Stimulated activated CD8-positive, alpha-beta memory T cell treated with anti-CD3 and anti-CD28 coated beads, Interleukin-7, amount 100 ng/mL, for 4 hours (primary cell): ENCODE measurements around the gene BBS5.
A peak's percentile ranks its signal among the peaks of the same experiment; 100 is the strongest.
"Not testable (repeated sequence)": the region's sequence is repeated elsewhere in the genome, so short reads cannot be mapped to it uniquely, and the experiment has no call there.

ENCODE experiments used
- DNase-seq, 2 donors: peaks; one replicate each; pipeline ENCODE4 v3.0.0-alpha.2; 2020; ENCODE audit warnings: low read depth in 2 of 2

BBS5 gene

GRCh38 chr2:169479257-169480078 is at the start of gene BBS5:
TSS of gene BBS5 (plus strand) at chr2:169479494. CDS start at chr2:169479554, 60 bp downstream.
- peak; percentile 33 to 63 for DNase-seq

- DNase-seq, result not testable (repeated sequence)
These were observed 47.5 kb upstream of the BBS5 start for GRCh38 chr2:169431772-169432171.

GRCh38 chr2:169434236-169434635 is 45.1 kb upstream of the BBS5 start:
- DNase-seq, result not testable (repeated sequence)

GRCh38 chr2:169438466-169439072 is 40.7 kb upstream of the BBS5 start:
- DNase-seq, result no peak

GRCh38 chr2:169439900-169440299 is 39.4 kb upstream of the BBS5 start:
- no peak for DNase-seq

DNA sequence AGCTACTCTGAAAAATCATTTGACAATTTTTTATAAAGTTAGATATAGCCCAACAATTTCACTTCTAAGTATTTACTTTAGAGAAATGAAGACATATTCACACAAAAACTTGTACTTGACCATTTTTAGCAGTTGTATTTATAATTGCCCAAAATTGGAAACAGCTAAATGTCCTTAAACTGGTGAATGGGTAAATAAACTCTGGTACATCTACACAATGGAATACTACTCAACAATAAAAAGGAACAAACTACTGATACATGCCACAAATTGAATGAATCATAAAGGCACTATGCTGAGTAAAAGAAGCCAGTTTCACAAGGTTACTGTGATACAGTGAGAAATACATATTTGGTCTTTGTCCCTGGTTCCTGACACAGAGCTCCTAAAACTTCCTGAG is 32.8 kb upstream of the BBS5 start:
- DNase-seq, result no peak

GRCh38 chr2:169448316-169448715 is 31.0 kb upstream of the BBS5 start:
- no peak for DNase-seq

DNA sequence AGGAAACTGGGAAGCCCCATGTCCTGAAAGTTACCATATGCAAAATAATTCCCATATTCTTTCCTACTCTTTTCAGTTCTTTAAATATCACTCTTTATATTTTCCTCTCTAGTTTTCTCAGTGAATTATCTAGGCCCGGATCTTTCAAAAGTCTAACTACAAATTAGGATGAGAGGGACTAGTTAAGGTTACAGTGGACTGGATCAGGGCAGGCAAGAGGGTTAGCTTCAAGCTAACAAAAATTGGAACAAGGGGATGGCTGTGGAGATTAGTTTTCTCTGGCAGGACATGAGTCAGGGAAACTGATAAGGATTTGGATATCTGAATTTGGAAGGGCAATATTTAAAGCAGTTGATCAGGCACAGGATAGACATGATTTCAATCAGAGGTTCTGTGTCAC is 30.4 kb upstream of the BBS5 start:
- no peak for DNase-seq

- no peak for DNase-seq
These were observed 27.2 kb upstream of the BBS5 start for GRCh38 chr2:169452080-169452479.

DNA sequence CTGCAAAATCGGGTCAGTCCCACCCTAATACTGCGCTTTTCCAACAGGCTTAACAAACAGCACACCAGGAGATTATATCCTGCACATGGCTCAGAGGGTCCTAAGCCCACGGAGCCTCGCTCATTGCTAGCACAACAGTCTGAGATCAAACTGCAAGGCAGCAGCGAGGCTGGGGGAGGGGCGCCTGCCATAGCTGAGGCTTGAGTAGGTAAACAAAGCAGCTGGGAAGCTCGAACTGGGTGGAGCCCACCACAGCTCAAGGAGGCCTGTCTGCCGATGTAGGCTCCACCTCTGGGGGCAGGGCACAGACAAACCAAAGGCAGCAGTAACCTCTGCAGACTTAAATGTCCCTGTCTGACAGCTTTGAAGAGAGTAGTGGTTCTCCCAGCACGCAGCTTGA is 26.2 kb upstream of the BBS5 start:
- not testable (repeated sequence) for DNase-seq

DNA sequence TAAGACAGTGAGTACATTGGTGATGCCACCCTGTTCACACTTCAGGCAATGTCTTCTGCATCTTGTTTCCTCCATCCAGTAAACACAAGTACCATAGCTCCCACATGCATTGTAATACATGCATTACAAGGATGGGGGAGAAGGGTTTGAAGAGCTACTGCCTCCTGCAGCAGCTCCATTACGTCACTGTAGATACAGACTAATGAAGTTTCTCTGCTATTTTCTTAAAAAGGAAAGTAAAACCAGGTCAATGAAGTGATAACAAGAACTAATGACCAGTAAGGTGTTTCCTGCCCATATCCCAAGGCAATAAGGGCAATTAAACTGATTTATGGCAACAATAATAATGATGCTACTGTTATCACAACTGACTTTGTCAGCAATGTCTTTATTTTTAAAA is 18.2 kb upstream of the BBS5 start:
- DNase-seq, result no peak

GRCh38 chr2:169462896-169463695 is 16.2 kb upstream of the BBS5 start:
- no peak for DNase-seq

GRCh38 chr2:169464466-169464865 is 14.8 kb upstream of the BBS5 start:
- no peak for DNase-seq

GRCh38 chr2:169464882-169465281 is 14.4 kb upstream of the BBS5 start:
- DNase-seq, result no peak

DNA sequence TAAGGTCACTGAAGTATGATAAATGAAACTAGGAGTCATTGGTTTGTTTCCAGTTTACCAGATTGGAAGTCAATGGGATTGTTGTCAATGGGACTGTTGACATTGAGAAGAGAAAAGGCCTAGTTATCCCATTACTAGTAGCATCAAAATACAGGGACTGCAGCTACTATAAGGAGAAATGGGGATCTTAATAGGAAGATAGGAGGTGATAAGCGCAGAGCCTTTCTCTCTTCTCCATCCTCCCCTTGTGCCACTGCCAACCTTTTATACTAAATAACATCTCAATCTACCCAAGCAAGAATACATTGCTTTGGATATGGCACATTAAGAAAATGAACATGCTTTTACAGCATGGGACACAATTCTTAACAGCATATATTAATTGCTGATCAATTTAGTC is 10.5 kb upstream of the BBS5 start:
- DNase-seq, result no peak

- DNase-seq, result no peak
These were observed 9.2 kb upstream of the BBS5 start for GRCh38 chr2:169469952-169470572.

GRCh38 chr2:169472249-169472648 is 7.0 kb upstream of the BBS5 start:
- DNase-seq, result no peak

- DNase-seq, result no peak
These were observed 2.8 kb upstream of the BBS5 start for GRCh38 chr2:169476459-169476858.

DNA sequence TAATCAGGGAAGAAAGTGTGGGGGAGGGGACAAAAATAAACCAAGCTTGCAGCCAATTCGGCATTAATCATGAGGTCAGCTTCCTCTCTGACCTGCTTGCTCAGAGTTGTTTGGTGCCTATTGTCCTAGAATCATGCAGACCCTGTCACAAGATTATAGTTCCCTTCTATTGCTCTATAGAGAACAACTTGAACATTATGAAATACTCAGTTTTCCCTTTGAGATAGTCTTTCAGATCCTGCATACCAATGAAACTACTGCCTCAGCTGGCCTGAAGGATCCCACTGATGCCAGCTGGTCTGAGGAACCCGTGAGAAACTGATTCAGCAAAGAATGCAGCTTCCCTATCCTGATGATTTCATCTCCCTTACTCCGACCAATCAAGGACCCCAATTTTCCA is 955 bp upstream of the BBS5 start:
- DNase-seq, result no peak

DNA sequence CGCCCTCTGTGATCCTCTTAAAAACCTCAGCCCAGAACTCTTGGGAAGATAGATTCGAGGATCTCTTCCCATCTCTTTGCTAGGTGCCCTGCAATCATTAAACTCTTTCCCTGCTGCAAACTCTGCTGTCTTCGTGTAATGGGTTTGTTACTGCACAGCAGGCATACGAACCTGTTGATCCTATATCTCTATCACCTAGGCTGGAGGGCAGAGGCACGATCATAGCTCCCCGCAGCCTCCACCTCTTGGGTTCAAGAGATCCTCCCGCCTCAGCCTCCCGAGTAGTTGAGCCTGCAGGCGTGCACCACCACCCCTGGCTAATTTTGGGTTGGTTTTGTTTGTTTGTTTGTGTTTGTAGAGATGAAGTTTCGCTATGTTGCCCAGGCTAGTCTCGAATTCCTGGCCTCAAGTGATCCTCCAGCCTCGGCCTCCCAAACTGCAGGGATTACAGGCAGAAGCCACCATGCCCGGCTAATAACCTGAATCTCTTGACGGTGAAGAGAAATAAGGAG is 493 bp upstream of the BBS5 start:
- no peak for DNase-seq

GRCh38 chr2:169480079-169480465 is 778 bp downstream of the BBS5 start:
- DNase-seq, result no peak

GRCh38 chr2:169485650-169486138 is 6.4 kb downstream of the BBS5 start:
- no peak for DNase-seq
